ENCODE data around the gene GDPGP1.

The GDPGP1 gene

GRCh38 chr15:90295270-90295648 is 61.2 kb downstream of the GDPGP1 start:
- TF ChIP-seq TAF1 (IDR thresholded peaks at IDR 0.05; ENCODE audit: low read depth) (no peak), EP300 (IDR thresholded peaks at IDR 0.05; ENCODE audit: borderline replicate concordance) (no peak), NFIC (IDR thresholded peaks at IDR 0.05) (no peak), TEAD4 (IDR thresholded peaks at IDR 0.05) (no peak), CREB1 (IDR thresholded peaks at IDR 0.05; ENCODE audit: low read depth) (no peak), EGR1 (IDR thresholded peaks at IDR 0.05) (no peak), ZBTB7A (IDR thresholded peaks at IDR 0.05; ENCODE audit: low read depth) (no peak), FOXM1 (IDR thresholded peaks at IDR 0.05; ENCODE audit: borderline replicate concordance, low read depth) (no peak), RAD21 (IDR thresholded peaks at IDR 0.05; ENCODE audit: low read depth) (no peak), YY1 (IDR thresholded peaks at IDR 0.05; ENCODE audit: low read depth) (no peak), CEBPB (IDR thresholded peaks at IDR 0.05) (no peak)
- TF ChIP-seq, protein P1, sequence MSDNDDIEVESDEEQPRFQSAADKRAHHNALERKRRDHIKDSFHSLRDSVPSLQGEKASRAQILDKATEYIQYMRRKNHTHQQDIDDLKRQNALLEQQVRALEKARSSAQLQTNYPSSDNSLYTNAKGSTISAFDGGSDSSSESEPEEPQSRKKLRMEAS (IDR thresholded peaks at IDR 0.05): no peak

Measured in Ishikawa (cell line).